CD4-positive, alpha-beta memory T cell (primary cell): ENCODE measurements around the gene DACH1. TPM values are rescaled to one million over a fixed set of nuclear protein-coding genes. Genes with fewer than 3 reads are reported as not detected.

ENCODE experiments used
- CTCF ChIA-PET: fragments of 350-600 bp; sonication (Branson Sonifier 250); formaldehyde crosslinking; loops from one replicate; lab custom pipeline; 2021; ENCODE audit warnings: inconsistent platforms; ENCODE audit not compliant: partially characterized antibody; lab: Charles Lee
- POLR2A ChIA-PET: fragments of 350-600 bp; sonication (Branson Sonifier 250); formaldehyde crosslinking; loops from one replicate; lab custom pipeline; 2021; ENCODE audit not compliant: partially characterized antibody; lab: Charles Lee
- DNase-seq, 5 donors: peaks; one replicate each; pipeline versions ENCODE4 v3.0.0 to v3.0.0-alpha.2; 2020 to 2022; ENCODE audit warnings: mixed read lengths in 1 of 5
- H3K27ac ChIP-seq: one replicate; pipeline ENCODE4 v1.7.0; 2013; ENCODE audit warnings: low read depth, low read length
- H3K27me3 ChIP-seq: 2 replicates; pipeline ENCODE4 v1.7.0; 2013; ENCODE audit warnings: mild to moderate bottlenecking, low read length, moderate library complexity; ENCODE audit not compliant: insufficient read depth
- H3K36me3 ChIP-seq: 2 replicates; pipeline ENCODE4 v1.7.0; 2013; ENCODE audit warnings: mild to moderate bottlenecking, low read length, moderate library complexity; ENCODE audit not compliant: insufficient read depth
- H3K4me1 ChIP-seq: 2 replicates; pipeline ENCODE4 v1.7.0; 2013; ENCODE audit warnings: mild to moderate bottlenecking, low read length, moderate library complexity; ENCODE audit not compliant: insufficient read depth
- H3K4me3 ChIP-seq, 2 donors: one replicate each; pipeline ENCODE4 v1.7.0; 2013; ENCODE audit warnings: low read length in 2 of 2, mild to moderate bottlenecking in 1 of 2
- H3K9me3 ChIP-seq, 2 donors: one replicate each; pipeline ENCODE4 v1.7.0; 2013; ENCODE audit warnings: low read length in 2 of 2, control low read depth in 1 of 2; ENCODE audit not compliant: control insufficient read depth in 1 of 2
- H3K27ac Mint-ChIP-seq, 7 donors: one replicate each; pipeline ENCODE4 v1.8.0; 2020 to 2021; ENCODE audit warnings: mixed read lengths in 7 of 7, mild to moderate bottlenecking in 6 of 7, inconsistent platforms in 3 of 7, moderate library complexity in 3 of 7
- H3K27me3 Mint-ChIP-seq, 2 donors: one replicate each; pipeline ENCODE4 v1.8.0; 2020 to 2021; ENCODE audit warnings: mixed read lengths in 2 of 2
- H3K36me3 Mint-ChIP-seq, 2 donors: one replicate each; pipeline ENCODE4 v1.8.0; 2020 to 2021; ENCODE audit warnings: mixed read lengths in 2 of 2, inconsistent platforms in 1 of 2, mild to moderate bottlenecking in 1 of 2
- H3K4me1 Mint-ChIP-seq, 4 donors: one replicate each; pipeline ENCODE4 v1.8.0; 2020 to 2021; ENCODE audit warnings: mixed read lengths in 4 of 4, mild to moderate bottlenecking in 1 of 4
- H3K4me3 Mint-ChIP-seq, 8 donors: one replicate each; pipeline ENCODE4 v1.8.0; 2020 to 2021; ENCODE audit warnings: mixed read lengths in 8 of 8, mild to moderate bottlenecking in 7 of 8, moderate library complexity in 6 of 8, inconsistent platforms in 3 of 8
- H3K9me3 Mint-ChIP-seq, 8 donors: one replicate each; pipeline ENCODE4 v1.8.0; 2020 to 2021; ENCODE audit warnings: mixed read lengths in 8 of 8, mild to moderate bottlenecking in 5 of 8, inconsistent platforms in 3 of 8, moderate library complexity in 1 of 8
- intact Hi-C: fragments of 100-400 bp; cut with micrococcal nuclease; formaldehyde crosslinking; loops from one replicate; pipeline ENCODE4 v1.15.1; 2023
- polyA plus RNA-seq, 2 donors: library from polyadenylated mRNA; unstranded; fragments of 300-500 nt; fragmentation: Illumina TruSeq; gene quantifications; one replicate each; pipeline ENCODE4 v1.2.3, GENCODE V29; 2021
- total RNA-seq, 2 experiments: library from RNA; stranded (reverse); gene quantifications; one replicate each; pipeline ENCODE4 v1.2.3, GENCODE V29; 2021

The DACH1 gene
- total and polyA plus RNA-seq, 4 experiments from 2014 or later: not detected

DNA sequence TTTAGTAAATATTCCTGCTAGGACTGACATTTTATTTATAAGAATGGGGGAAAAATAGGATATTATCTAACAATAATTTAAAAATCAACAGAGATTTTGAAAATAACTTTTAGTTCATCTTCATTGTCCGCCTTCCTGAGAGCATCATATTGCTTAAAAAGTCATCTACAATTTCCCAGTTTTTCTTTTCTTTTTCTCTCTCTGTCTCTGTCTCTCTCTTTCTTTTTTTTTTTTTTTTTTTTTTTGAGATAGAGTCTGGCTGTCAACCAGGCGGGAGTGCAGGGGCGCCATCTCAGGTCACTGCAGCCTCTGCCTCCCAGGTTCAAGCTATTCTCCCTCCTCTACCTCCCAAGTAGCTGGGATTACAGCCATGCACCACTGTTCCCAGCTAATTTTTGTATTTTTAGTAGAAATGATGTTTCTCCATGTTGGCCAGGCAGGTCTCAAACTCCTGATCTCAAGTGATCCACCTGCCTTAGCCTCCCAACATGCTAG is 276.3 kb downstream of the DACH1 start:
- CTCF ChIA-PET: no interaction called here
- no peak for DNase-seq
- intact Hi-C loops: no loop called here
- Mint-ChIP-seq H3K36me3 (no peaks in the 10 kb centered on the region), H3K4me3 (no peak overlapping the region), H3K9me3 (peaks cover 0 to 4% (median 0%) of the 10 kb centered on the region in 8 donors), H3K4me1 (no peaks in the 10 kb centered on the region), H3K27ac (no peak overlapping the region), H3K27me3 (no peaks in the 10 kb centered on the region)
- no peak overlapping the region for H3K27ac ChIP-seq
- H3K27me3 ChIP-seq: no peaks in the 10 kb centered on the region
- H3K9me3 ChIP-seq: no peaks in the 10 kb centered on the region
- no peaks in the 10 kb centered on the region for H3K4me1 ChIP-seq
- POLR2A ChIA-PET: no interaction called here
- H3K36me3 ChIP-seq: no peaks in the 10 kb centered on the region
- no peak overlapping the region for H3K4me3 ChIP-seq

DNA sequence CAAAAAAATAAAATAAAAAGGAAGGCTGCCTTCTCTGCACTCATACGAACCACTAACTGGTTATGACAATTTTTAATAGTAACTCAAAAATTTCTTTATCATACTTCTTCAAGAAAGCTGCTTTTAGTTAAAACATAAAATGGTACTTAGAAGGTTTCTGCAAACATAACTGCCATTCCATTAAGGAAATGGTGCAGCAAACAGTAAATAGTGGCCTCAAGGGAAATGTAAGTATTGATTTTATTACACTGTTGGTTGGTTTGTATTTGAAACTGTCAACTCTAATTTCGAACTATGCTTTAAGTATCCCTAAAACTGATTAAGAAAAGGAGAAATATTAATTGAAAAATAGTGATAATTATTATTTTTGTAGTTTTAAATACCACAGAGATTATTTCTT is 278.0 kb downstream of the DACH1 start:
- Histone ChIP-seq H3K4me1 (no peaks in the 10 kb centered on the region), H3K36me3 (no peaks in the 10 kb centered on the region), H3K9me3 (no peaks in the 10 kb centered on the region), H3K4me3 (no peak overlapping the region), H3K27ac (no peak overlapping the region), H3K27me3 (no peaks in the 10 kb centered on the region)
- DNase-seq: no peak
- H3K4me1 Mint-ChIP-seq: no peaks in the 10 kb centered on the region
- no peak overlapping the region for H3K27ac Mint-ChIP-seq
- H3K4me3 Mint-ChIP-seq: no peak overlapping the region
- CTCF ChIA-PET: no interaction called here
- POLR2A ChIA-PET: no interaction called here
- H3K9me3 Mint-ChIP-seq: peaks cover 0 to 4% (median 0%) of the 10 kb centered on the region in 8 donors
- no peaks in the 10 kb centered on the region for H3K27me3 Mint-ChIP-seq
- H3K36me3 Mint-ChIP-seq: no peaks in the 10 kb centered on the region
- intact Hi-C loops: no loop called here

- intact Hi-C loops: no loop called here
- ChIA-PET POLR2A (no interaction called here), CTCF (no interaction called here)
- no peaks in the 10 kb centered on the region for H3K27me3 Mint-ChIP-seq
- H3K27me3 ChIP-seq: no peaks in the 10 kb centered on the region
- peaks cover 0 to 4% (median 0%) of the 10 kb centered on the region in 8 donors for H3K9me3 Mint-ChIP-seq
- no peaks in the 10 kb centered on the region for H3K4me1 Mint-ChIP-seq
- no peak overlapping the region for H3K4me3 Mint-ChIP-seq
- H3K36me3 Mint-ChIP-seq: no peaks in the 10 kb centered on the region
- H3K27ac Mint-ChIP-seq: no peak overlapping the region
- no peaks in the 10 kb centered on the region for H3K9me3 ChIP-seq
- H3K36me3 ChIP-seq: no peaks in the 10 kb centered on the region
- no peak overlapping the region for H3K27ac ChIP-seq
- no peaks in the 10 kb centered on the region for H3K4me1 ChIP-seq
- H3K4me3 ChIP-seq: no peak overlapping the region
- DNase-seq: no peak
These were observed 279.2 kb downstream of the DACH1 start for GRCh38 chr13:71587817-71588216.

DNA sequence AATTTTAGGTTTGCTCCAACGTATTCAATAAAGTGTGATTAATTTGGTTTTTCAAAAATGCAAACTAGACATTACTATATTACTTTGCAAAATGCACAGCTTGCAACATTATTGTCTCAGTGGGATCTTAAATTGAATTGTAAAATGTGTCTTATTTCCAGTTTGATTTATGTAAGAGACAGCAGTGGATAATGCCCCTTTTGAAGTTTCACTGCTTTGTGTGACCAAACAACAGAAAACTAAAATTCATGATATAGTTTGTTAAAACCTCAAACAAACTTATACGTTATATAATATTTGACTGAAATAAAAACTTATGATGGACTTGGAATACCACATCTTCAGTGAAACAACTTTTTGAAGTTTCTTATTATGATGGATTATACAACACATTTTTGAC is 279.8 kb downstream of the DACH1 start:
- no peak overlapping the region for H3K4me3 ChIP-seq
- Mint-ChIP-seq H3K36me3 (no peaks in the 10 kb centered on the region), H3K9me3 (peaks cover 0 to 4% (median 0%) of the 10 kb centered on the region in 8 donors), H3K4me1 (no peaks in the 10 kb centered on the region), H3K27me3 (no peaks in the 10 kb centered on the region), H3K4me3 (no peak overlapping the region), H3K27ac (no peak overlapping the region)
- no peak for DNase-seq
- CTCF ChIA-PET: no interaction called here
- H3K27ac ChIP-seq: no peak overlapping the region
- H3K9me3 ChIP-seq: no peaks in the 10 kb centered on the region
- H3K27me3 ChIP-seq: no peaks in the 10 kb centered on the region
- no peaks in the 10 kb centered on the region for H3K36me3 ChIP-seq
- no peaks in the 10 kb centered on the region for H3K4me1 ChIP-seq
- POLR2A ChIA-PET: no interaction called here
- intact Hi-C loops: no loop called here

GRCh38 chr13:71583581-71583980 is 283.4 kb downstream of the DACH1 start:
- CTCF ChIA-PET: no interaction called here
- H3K27me3 ChIP-seq: no peaks in the 10 kb centered on the region
- H3K9me3 Mint-ChIP-seq: peaks cover 0 to 3% (median 0%) of the 10 kb centered on the region in 8 donors
- intact Hi-C loops: no loop called here
- H3K9me3 ChIP-seq: no peaks in the 10 kb centered on the region
- H3K36me3 ChIP-seq: no peaks in the 10 kb centered on the region
- no peaks in the 10 kb centered on the region for H3K36me3 Mint-ChIP-seq
- no peak overlapping the region for H3K4me3 ChIP-seq
- H3K4me3 Mint-ChIP-seq: no peak overlapping the region
- H3K27me3 Mint-ChIP-seq: no peaks in the 10 kb centered on the region
- H3K27ac ChIP-seq: no peak overlapping the region
- no peak for DNase-seq
- H3K4me1 ChIP-seq: no peaks in the 10 kb centered on the region
- POLR2A ChIA-PET: no interaction called here
- H3K4me1 Mint-ChIP-seq: no peaks in the 10 kb centered on the region
- peak overlapping the region in 1 of 7 donors; percentile 41 for H3K27ac Mint-ChIP-seq

GRCh38 chr13:71580614-71581013 is 286.4 kb downstream of the DACH1 start:
- POLR2A ChIA-PET: no interaction called here
- Mint-ChIP-seq H3K4me3 (no peak overlapping the region), H3K36me3 (no peaks in the 10 kb centered on the region), H3K27ac (no peak overlapping the region), H3K9me3 (peaks cover 0 to 3% (median 0%) of the 10 kb centered on the region in 8 donors), H3K27me3 (no peaks in the 10 kb centered on the region), H3K4me1 (no peaks in the 10 kb centered on the region)
- CTCF ChIA-PET: no interaction called here
- H3K9me3 ChIP-seq: no peaks in the 10 kb centered on the region
- no peaks in the 10 kb centered on the region for H3K4me1 ChIP-seq
- no peaks in the 10 kb centered on the region for H3K36me3 ChIP-seq
- DNase-seq: no peak
- no peak overlapping the region for H3K27ac ChIP-seq
- intact Hi-C loops: no loop called here
- no peaks in the 10 kb centered on the region for H3K27me3 ChIP-seq
- no peak overlapping the region for H3K4me3 ChIP-seq

- intact Hi-C loops: no loop called here
- Mint-ChIP-seq H3K4me1 (no peaks in the 10 kb centered on the region), H3K9me3 (no peaks in the 10 kb centered on the region), H3K36me3 (no peaks in the 10 kb centered on the region), H3K27ac (no peak overlapping the region), H3K27me3 (no peaks in the 10 kb centered on the region), H3K4me3 (no peak overlapping the region)
- no peaks in the 10 kb centered on the region for H3K36me3 ChIP-seq
- DNase-seq: no peak
- H3K27ac ChIP-seq: no peak overlapping the region
- H3K9me3 ChIP-seq: no peaks in the 10 kb centered on the region
- no peaks in the 10 kb centered on the region for H3K27me3 ChIP-seq
- no peaks in the 10 kb centered on the region for H3K4me1 ChIP-seq
- POLR2A ChIA-PET: no interaction called here
- CTCF ChIA-PET: no interaction called here
- H3K4me3 ChIP-seq: no peak overlapping the region
These were observed 289.0 kb downstream of the DACH1 start for GRCh38 chr13:71578048-71578447.

DNA sequence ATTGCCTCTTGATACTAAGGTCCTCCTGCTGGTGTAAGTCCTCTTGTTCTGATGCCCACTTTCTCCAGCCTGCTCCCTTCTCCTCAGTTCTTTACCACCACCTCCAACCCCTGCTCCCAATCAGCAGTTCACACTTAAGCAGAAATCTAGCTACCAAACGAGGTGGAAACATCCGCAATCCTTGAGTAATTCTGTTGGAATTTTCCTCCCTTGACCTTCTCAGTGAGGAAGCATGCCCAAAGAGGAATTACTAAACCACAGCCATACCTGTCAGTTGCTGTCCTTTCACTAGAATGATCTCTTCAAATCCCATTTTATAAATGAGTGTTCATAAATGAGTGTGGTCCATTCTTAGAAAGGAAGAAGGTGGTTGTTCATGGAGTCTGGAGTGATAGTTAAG is 289.9 kb downstream of the DACH1 start:
- no peak for DNase-seq
- CTCF ChIA-PET: no interaction called here
- no peak overlapping the region for H3K27ac ChIP-seq
- Mint-ChIP-seq H3K4me1 (no peaks in the 10 kb centered on the region), H3K36me3 (no peaks in the 10 kb centered on the region), H3K27me3 (no peaks in the 10 kb centered on the region), H3K4me3 (no peak overlapping the region), H3K27ac (no peak overlapping the region), H3K9me3 (peaks cover 0 to 1% (median 0%) of the 10 kb centered on the region in 8 donors)
- no peaks in the 10 kb centered on the region for H3K36me3 ChIP-seq
- no peaks in the 10 kb centered on the region for H3K4me1 ChIP-seq
- no peak overlapping the region for H3K4me3 ChIP-seq
- H3K9me3 ChIP-seq: no peaks in the 10 kb centered on the region
- POLR2A ChIA-PET: no interaction called here
- intact Hi-C loops: no loop called here
- no peaks in the 10 kb centered on the region for H3K27me3 ChIP-seq
